GM10847 (cell line): ENCODE results near the gene SLC2A8.

Experiments used
- POLR2A ChIP-seq: IDR thresholded peaks from 2 replicates; pipeline ENCODE4 v1.6.1; 2011; ENCODE audit not compliant: insufficient read length; ENCODE audit errors: extremely low read depth

Gene SLC2A8

DNA sequence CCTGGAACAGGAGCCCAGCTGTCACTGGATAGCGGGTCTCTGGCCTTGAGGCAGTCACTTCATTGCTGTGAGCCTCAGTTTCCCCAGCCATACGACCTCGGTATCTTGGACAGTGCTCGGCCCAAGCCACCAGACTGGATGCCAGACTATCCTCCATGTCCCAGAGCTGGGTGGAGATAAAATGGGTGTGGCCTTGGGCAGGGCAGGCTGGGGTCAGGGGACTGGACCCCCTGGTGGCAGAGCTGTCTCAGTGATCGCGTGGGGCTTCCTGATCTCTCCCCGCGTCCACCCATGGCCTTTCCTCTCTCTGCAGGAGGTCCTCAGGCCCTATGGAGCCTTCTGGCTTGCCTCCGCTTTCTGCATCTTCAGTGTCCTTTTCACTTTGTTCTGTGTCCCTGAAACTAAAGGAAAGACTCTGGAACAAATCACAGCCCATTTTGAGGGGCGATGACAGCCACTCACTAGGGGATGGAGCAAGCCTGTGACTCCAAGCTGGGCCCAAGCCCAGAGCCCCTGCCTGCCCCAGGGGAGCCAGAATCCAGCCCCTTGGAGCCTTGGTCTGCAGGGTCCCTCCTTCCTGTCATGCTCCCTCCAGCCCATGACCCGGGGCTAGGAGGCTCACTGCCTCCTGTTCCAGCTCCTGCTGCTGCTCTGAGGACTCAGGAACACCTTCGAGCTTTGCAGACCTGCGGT lies 10.0 kb downstream of the SLC2A8 start:
- TF ChIP-seq POLR2A: no peak

DNA sequence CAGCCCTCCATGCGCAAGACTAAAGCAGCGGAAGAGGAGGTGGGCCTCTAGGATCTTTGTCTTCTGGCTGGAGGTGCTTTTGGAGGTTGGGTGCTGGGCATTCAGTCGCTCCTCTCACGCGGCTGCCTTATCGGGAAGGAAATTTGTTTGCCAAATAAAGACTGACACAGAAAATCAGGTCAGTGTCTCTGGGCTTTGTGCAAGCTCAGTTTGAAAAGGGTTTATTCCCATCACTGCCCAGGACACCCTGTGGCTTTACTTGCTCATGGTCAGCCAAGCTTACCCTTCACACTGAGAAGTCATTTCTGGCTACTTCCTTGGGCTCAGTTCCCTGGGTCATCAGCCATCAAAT lies 10.5 kb downstream of the SLC2A8 start:
- no peak for TF ChIP-seq POLR2A

DNA sequence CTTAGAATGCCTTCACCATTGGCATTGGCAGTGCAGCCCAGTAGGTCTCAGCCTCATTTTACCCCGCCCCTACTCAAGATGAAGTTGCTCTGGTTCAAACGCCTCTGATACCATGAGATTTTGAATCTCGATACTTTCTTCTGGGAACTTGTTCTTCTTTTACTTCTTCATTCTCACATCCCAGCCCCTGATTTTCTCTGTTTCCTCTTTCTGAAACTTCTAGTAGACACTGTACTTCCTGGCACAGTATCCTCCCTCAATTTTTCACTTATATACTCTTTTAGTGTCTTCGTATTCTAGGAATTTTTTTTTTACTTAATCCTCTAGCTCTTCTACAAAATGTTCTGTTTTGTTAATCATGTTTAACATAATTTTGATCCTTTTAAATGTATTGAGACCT lies 14.2 kb downstream of the SLC2A8 start:
- no peak for TF ChIP-seq POLR2A

DNA sequence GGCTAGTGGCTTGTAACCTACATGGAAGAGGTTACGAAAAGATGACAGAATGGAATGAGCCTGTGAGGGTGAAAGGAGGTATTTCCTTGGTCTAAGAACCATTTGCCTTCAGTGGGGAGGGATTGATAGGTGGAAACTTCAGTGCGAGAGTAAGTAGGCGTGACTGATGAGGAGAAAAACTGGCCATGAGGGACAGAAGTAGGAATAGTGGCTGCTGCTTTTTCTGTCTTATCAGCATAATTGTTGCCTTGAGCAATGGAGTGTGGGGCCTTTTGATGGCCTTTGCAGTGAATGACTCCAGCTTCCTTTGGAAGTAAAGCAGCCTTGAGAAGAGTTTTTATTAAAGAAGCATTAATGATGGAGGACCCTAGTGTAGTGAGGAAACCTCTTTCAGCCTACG lies 18.2 kb downstream of the SLC2A8 start:
- TF ChIP-seq POLR2A: no peak

DNA sequence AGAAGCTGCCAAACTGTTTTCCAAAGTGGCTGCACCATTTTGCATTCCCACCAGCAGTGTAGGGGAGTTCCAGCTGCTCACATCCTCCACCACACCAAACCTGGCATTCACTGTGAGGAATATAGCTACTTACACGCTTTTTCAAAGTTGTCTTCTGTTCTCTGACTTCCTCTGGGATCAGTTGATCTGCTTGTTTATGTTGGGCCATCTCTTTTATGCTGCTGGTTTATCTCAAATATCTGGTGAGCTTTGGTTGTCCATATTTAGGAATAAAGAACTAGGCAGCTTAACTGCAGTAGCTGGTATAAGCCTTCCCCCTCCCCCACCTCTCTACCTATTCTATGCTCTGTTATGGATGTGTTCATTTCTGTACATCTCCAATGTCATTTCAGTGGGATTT lies 18.7 kb downstream of the SLC2A8 start:
- TF ChIP-seq POLR2A: no peak

DNA sequence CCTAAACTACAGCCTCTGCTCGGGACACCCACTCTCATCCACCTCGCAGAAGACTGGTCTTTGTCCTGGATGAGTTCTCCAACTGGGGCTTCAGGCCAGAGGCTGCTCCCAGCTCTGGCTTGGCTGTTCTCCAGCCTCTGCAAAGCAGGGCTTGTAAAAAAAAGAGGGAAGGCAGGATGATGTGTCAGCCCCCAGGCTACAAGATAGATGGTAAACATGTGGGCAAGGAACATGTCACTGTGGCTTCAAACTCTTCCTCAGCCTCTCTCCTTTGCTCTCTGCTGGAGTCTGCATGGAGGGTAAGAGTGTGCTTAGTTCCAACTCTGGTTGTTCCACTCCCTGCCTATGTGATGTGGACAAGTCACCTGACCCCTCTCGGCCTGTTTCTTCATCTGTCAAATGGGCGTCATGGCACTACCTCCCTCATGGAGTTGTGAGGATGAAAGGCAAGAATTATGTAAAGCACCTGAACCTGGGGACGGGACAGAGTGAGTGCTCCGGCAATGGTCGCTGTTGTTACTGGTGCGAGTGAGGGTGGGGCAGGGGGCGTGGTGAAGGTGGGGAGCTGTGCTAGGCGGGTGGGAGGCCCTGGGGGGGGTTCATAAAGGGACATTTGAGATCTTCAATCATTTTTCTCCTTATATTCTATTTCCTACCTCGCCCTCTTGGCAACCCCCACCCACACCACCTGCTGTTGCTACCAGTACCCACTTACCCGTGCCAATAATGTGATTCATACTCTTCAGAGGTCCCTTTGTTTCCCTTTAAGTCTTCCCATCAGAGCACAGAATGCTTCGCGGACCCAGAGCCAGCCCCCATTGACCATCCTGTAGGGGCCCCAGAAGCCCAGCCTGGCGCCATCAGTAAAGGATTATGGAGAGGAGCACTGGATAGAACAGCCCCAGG lies 20.4 kb downstream of the SLC2A8 start:
- no peak for TF ChIP-seq POLR2A

DNA sequence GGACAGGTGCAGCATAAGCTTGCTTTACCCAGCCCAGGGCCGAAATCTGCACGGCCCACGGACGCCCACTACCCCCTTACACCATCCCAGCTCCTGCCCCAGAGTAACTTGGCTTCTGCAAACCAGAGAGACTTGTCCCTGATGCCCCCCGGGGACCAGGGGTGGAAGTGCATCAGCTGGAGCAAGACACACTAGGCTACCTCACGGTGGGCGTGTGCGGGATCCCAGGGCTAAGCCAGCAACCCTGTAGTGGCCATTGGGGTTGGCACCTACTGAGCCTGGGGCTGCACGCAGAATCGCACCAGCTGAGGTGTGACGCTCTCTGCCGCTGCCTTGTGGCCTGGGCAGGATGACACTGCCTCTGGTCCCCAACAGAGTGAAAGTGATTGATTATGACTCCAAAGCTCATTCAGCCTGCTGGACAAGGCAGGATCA lies 21.1 kb downstream of the SLC2A8 start:
- no peak for TF ChIP-seq POLR2A

DNA sequence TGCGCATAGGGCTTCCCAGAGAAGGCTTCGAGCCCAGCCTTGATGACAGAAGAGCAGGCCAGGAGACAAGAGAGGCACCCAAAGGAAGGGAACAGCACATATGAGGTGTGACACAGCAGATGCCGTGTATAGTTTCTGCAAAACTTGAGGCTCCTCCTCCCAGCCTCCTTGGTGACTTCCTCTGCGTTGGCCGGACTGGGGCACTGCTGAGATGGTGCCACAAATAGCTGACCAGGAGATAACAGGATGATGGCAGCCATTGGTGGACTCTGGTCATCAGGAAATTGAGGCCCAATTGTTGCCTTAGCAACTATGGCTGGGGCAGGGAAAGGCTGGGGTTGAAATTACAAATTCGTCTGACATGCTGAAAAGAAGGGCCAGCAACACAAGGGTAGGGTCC lies 22.4 kb downstream of the SLC2A8 start:
- no peak for TF ChIP-seq POLR2A

DNA sequence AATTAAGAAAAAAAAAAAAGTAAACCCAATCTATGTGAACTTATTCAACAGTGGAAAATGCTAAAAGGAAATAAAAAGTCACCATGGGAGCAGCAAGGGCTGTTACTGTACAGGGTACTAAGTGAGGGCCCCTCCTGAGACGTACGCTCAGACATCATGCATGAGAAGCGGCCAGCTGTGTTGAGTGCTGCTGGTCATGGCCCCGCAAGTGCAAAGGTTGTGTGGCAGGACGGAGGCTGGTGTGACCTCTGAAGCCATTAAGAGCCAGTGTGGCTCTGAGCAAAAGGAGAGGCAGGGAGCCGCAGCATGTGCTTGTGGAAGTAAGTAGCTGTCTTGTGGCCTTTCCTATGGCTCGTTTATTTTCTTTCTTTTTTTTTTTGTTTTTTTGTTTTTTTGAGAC lies 24.1 kb downstream of the SLC2A8 start:
- no peak for TF ChIP-seq POLR2A

DNA sequence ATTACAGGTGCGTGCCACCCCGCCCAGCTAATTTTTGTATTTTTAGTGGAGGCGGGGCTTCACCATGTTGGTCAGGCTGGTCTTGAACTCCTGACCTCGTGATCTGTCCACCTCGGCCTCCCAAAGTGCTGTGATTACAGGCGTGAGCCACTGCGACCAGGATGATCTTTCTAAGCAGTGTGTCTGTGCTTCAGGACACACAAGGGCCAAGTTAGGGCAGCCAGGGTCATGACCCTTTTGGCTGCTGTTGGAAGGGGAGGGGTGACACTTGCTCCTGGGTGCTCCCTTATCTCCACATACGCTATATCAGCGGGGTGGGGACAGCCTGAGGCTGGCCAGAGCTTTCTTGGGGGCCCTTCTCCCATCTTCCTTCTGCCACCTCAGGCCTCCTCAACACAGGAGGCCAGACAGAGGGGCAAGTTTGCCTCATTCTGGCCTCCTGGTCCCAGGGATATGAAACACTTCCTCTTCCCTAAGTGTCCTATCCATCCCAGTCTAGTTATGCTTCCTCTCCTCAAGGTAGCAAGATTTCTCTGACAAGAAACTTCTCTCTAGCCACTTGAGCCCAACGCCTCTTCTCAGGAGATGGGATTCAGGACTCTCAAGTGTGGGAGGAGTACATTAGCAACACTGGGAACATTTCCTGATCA lies 25.3 kb downstream of the SLC2A8 start:
- TF ChIP-seq POLR2A: no peak

DNA sequence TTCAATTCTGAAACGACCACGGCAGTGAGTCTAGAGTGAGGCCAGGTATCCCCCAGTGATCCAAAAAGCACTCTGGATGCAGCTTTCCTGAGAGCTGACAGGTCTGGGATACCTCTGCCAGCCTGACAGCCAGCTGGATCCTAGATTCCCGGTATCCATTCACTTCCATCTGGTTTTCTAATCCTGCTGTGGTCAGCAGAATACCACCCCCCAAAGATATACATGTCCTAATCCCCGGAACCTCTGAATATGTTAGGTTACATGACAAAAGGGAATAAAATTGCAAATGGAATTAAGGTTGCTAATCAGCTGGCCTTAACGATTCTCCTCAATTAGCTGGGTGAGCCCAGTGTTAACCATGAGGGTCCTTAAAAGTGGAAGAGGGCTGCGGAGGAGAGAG lies 25.8 kb downstream of the SLC2A8 start:
- no peak for TF ChIP-seq POLR2A

DNA sequence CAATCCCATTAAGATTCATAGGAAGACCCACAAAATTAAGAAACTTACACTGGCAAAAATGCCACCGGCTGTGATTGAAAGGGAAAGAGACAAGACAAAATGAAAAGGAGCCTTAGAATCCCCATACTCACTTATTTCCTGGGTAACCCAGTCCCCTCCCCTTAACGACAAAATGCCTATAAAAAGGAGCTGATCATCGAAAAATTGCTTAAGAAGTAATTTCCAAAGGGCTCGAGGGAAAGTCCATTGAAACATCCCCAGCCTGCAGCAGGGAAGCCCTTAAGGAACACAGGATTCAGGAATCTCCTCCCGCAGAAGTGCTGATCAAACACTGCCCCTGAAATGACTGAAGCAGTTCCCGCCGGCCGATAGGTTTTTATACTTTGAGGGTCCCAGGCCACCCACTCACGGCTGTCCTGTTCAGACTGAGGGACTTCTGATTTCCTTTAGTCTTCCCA lies 26.5 kb downstream of the SLC2A8 start:
- TF ChIP-seq POLR2A: no peak

DNA sequence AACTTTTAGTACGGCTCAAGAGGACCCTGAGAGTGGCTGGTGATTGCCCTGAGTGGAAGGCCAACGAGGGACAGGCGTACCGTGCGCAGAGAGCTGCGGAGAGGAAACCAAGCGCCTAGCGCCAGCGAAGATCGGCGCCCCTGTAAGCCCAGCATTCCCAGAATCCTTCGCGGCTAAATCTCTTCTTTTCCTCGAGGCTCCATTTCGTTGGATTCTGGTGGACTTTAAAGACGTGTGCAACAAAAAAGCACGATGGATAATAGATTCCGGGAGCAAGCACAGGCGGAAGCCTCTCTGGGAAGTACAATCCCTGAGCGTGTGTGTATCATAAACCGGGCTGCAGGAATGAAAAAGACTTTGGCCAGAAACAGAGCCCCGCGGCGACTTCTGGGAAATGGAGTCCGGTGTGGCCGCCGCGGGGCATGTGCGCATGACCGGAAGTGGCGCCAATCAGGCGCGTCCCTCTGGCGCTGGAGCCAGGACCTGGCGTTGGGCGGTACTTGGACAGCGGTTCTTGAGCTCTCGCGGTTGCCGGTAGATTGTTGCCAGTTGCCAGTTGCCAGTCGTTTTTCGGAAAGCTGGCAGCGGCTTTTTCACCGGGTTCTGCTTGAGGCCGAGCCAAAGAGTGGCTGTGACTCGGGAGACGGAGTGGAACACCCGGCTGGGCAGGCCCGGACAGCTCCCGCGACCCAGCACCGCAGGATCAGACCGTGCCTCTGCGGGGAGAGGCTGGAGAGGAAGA lies 27.1 kb downstream of the SLC2A8 start, which contains the start of gene ZNF79:
ZNF79 (plus strand) TSS at position 449 of the 742 bp plus-strand sequence. CDS start 406 bp downstream, outside the sequence.
- peak; percentile 76 for TF ChIP-seq POLR2A

DNA sequence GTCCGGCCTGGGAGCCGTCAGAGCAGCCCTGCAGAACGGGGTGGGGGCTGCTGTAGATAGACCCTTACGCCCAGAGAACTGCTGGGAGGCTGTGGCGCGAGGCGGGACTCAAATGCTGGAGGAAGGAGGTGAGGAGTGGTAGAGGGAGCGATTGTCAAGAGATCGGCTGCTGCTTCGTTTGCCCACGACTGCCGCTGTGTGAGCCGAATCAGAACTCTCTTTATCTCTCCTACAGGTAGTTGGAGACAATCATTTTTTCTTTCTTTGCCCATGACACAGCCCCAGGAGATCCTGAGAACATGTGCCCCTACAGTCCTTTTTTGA lies 27.7 kb downstream of the SLC2A8 start:
- TF ChIP-seq POLR2A: no peak

DNA sequence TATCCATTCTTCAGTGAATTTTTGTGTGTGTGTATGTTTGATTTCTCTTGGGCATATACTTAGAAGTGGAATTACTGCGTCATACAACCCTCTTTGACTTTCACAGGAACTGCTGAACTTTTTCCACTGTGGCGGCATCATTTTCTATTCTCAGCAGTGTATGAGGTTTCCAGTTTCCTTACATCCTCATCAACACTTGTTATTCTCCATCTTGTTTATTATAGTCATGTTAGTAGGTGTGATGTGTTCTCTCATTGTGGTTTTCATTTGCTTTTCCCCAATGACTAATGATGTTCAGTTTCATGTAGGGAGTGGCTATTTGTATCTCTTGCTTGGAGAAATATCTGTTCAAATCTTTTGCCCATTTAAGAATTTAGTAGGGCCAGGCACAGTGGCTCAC lies 29.8 kb downstream of the SLC2A8 start:
- TF ChIP-seq POLR2A: no peak
